WTC11 (cell line): ENCODE measurements around the gene WNT2. TPM values are rescaled to one million over a fixed set of nuclear protein-coding genes. Genes with fewer than 3 reads are reported as not detected.
A peak's percentile ranks its signal among the peaks of the same experiment; 100 is the strongest.

Source experiments
- ATAC-seq: fragments of 200-7000 bp; cut with Tn5 transposase; 2 replicates; pipeline ENCODE4 v1.10.0; 2021; ENCODE audit warnings: mild to moderate bottlenecking, moderate library complexity
- CTCF ChIA-PET: fragments of 300-600 bp; sonication (Branson Sonifier 250); formaldehyde crosslinking; loops from one replicate; lab custom pipeline; 2021; ENCODE audit warnings: antibody characterized with exemption; lab: Charles Lee
- POLR2A ChIA-PET: fragments of 350-600 bp; sonication (Branson Sonifier 250); formaldehyde crosslinking; loops from one replicate; lab custom pipeline; 2021; ENCODE audit warnings: antibody characterized with exemption; lab: Charles Lee
- DNase-seq: peaks from one replicate; pipeline ENCODE4 v3.0.0; 2021; ENCODE audit warnings: low spot score
- H3K27ac Mint-ChIP-seq: 2 replicates; pipeline ENCODE4 v1.8.0; 2021; ENCODE audit warnings: mixed read lengths
- H3K27me3 Mint-ChIP-seq: 2 replicates; pipeline ENCODE4 v1.8.0; 2021; ENCODE audit warnings: low read depth, mild to moderate bottlenecking, moderate library complexity, mixed read lengths
- H3K36me3 Mint-ChIP-seq: 2 replicates; pipeline ENCODE4 v1.8.0; 2021; ENCODE audit warnings: mixed read lengths
- H3K4me1 Mint-ChIP-seq: 2 replicates; pipeline ENCODE4 v1.8.0; 2022; ENCODE audit warnings: mixed read lengths
- H3K4me3 Mint-ChIP-seq: 2 replicates; pipeline ENCODE4 v1.8.0; 2021; ENCODE audit warnings: mild to moderate bottlenecking, moderate library complexity, mixed read lengths
- H3K9me3 Mint-ChIP-seq: 2 replicates; pipeline ENCODE4 v1.8.0; 2021; ENCODE audit warnings: mixed read lengths
- ETV6 ChIP-seq: sonication (generic); formaldehyde crosslinking; IDR thresholded peaks from 2 replicates; pipeline ENCODE4 v1.8.1; 2022; ENCODE audit warnings: mild to moderate bottlenecking, missing genetic modification reagents
- FOXP1 ChIP-seq: sonication (generic); formaldehyde crosslinking; IDR thresholded peaks from 2 replicates; pipeline ENCODE4 v1.8.0; 2022; ENCODE audit warnings: missing genetic modification reagents, mild to moderate bottlenecking, moderate library complexity, borderline replicate concordance
- HMGA2 ChIP-seq: fragments of 250-450 bp; sonication (Bioruptor Pico); IDR thresholded peaks from 2 replicates; pipeline ENCODE4 v1.4.0; 2021; ENCODE audit warnings: mild to moderate bottlenecking, moderate library complexity
- IRF2 ChIP-seq: sonication (generic); formaldehyde crosslinking; IDR thresholded peaks from 2 replicates; pipeline ENCODE4 v1.8.0; 2022; ENCODE audit warnings: low read depth, missing genetic modification reagents, borderline replicate concordance
- JAZF1 ChIP-seq: fragments of 250-450 bp; sonication (Bioruptor Pico); IDR thresholded peaks from 2 replicates; pipeline ENCODE4 v1.9.0; 2021; ENCODE audit warnings: moderate library complexity, mild to moderate bottlenecking, inconsistent platforms
- JUN ChIP-seq: sonication (generic); formaldehyde crosslinking; IDR thresholded peaks from 2 replicates; pipeline ENCODE4 v1.8.0; 2023; ENCODE audit warnings: mild to moderate bottlenecking, missing genetic modification reagents
- NFE2L1 ChIP-seq: sonication (generic); formaldehyde crosslinking; IDR thresholded peaks from 2 replicates; pipeline ENCODE4 v1.8.1; 2023; ENCODE audit warnings: missing genetic modification reagents
- NR3C1 ChIP-seq: sonication (generic); formaldehyde crosslinking; conservative IDR thresholded peaks from 2 replicates; pipeline ENCODE4 v1.8.1; 2023; ENCODE audit warnings: low read depth, mild to moderate bottlenecking, missing genetic modification reagents
- PRRX2 ChIP-seq: fragments of 250-450 bp; sonication (Bioruptor Pico); IDR thresholded peaks from 2 replicates; pipeline ENCODE4 v1.8.0; 2021; ENCODE audit warnings: mild to moderate bottlenecking
- SOX15 ChIP-seq: fragments of 250-450 bp; sonication (Bioruptor Pico); IDR thresholded peaks from 2 replicates; pipeline ENCODE4 v1.9.0; 2021; ENCODE audit warnings: mild to moderate bottlenecking
- SP1 ChIP-seq: sonication (generic); formaldehyde crosslinking; conservative IDR thresholded peaks from 2 replicates; pipeline ENCODE4 v1.8.1; 2022; ENCODE audit warnings: missing genetic modification reagents
- TEAD1 ChIP-seq: sonication (generic); formaldehyde crosslinking; IDR thresholded peaks from 2 replicates; pipeline ENCODE4 v1.8.0; 2022; ENCODE audit warnings: mild to moderate bottlenecking, missing genetic modification reagents
- ZNF423 ChIP-seq: fragments of 250-450 bp; sonication (Bioruptor Pico); IDR thresholded peaks from 2 replicates; pipeline ENCODE4 v2.1.2; 2022; ENCODE audit warnings: mild to moderate bottlenecking, moderate library complexity
- total RNA-seq: library from RNA; stranded (reverse); gene quantifications from 3 replicates; pipeline ENCODE4 v1.2.3, GENCODE V29; 2021
- TF ChIP-seq, protein P1 (sequence below): sonication (generic); formaldehyde crosslinking; IDR thresholded peaks from 2 replicates; pipeline ENCODE4 v1.8.1; 2023; ENCODE audit warnings: mild to moderate bottlenecking, missing genetic modification reagents, borderline replicate concordance
- TF ChIP-seq, protein P2 (sequence below): sonication (generic); formaldehyde crosslinking; conservative IDR thresholded peaks from 2 replicates; pipeline ENCODE4 v1.8.1; 2022; ENCODE audit warnings: mild to moderate bottlenecking, missing genetic modification reagents
- TF ChIP-seq, protein P3 (sequence below): sonication (generic); formaldehyde crosslinking; IDR thresholded peaks from 2 replicates; pipeline ENCODE4 v1.8.0; 2022; ENCODE audit warnings: mild to moderate bottlenecking, missing genetic modification reagents
- TF ChIP-seq, protein P4 (sequence below): sonication (generic); formaldehyde crosslinking; IDR thresholded peaks from 2 replicates; pipeline ENCODE4 v1.8.0; 2022; ENCODE audit warnings: missing genetic modification reagents
- TF ChIP-seq, protein P5 (sequence below): sonication (generic); formaldehyde crosslinking; IDR thresholded peaks from 2 replicates; pipeline ENCODE4 v1.8.0; 2022; ENCODE audit warnings: mild to moderate bottlenecking, missing genetic modification reagents
- TF ChIP-seq, protein P6 (sequence below): fragments of 250-450 bp; sonication (Bioruptor Pico); conservative IDR thresholded peaks from 2 replicates; pipeline ENCODE4 v1.9.0; 2021; ENCODE audit warnings: mild to moderate bottlenecking

The WNT2 gene
- total RNA-seq, 1 experiment from 2014 or later, result not detected

DNA sequence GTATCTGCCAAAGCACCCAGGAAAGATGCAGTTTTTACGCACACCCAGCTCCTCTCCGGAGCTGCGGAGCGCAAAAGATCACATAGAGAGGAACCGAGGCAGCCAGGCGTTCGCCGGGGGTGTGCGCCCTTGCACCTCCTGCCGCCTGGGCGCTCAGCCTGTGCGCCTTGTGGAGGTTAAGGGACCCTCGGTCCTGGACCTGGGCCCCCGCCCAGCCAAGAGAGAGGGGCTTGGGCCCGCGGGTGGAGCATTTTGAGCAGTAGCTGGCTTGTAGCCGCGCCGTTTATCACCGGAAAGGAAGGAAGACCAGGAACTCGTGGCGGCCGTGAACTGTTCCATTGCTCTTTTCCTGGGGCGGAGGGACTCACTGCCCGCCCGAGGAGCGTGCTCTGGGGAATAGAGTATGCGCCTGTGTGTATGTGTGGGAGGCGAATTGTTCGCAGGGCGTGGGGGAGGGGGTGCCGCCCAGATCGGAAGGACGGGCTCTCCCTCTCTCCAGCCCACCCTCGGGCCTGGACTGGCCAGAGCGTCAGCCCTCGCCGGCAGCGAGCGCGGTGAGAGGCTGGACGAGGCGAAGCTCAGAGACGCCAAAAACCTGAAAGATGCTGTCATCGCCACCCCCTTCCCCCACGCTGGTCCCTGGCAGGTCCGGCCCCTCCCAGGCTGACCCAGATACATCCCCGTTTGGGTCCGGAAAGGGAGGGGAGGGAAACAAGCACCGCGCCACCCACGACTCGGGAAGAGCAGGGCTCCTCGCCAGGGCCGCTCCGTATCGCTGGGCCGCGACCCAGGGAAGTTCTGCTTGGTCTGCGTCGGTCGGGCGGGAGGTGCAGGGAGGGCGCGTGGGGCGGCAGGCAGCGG is 1.2 kb upstream of the WNT2 start:
- POLR2A ChIA-PET, result no interaction called here

More for the DNA sequence above, 1.2 kb upstream of the WNT2 start:
- Mint-ChIP-seq H3K36me3 (no peaks in the 10 kb centered on the region), H3K27ac (no peak overlapping the region), H3K27me3 (peaks cover 94% of the 10 kb centered on the region), H3K9me3 (peaks cover 4% of the 10 kb centered on the region), H3K4me3 (peak overlapping the region; percentile 88), H3K4me1 (peaks cover 16% of the 10 kb centered on the region)
- CTCF ChIA-PET, result interaction anchor here (0.9 to 4.0 kb wide), 3 partner anchors 10 to 111 kb away, joined by 3 to 24 read pairs (median 6); no protein-coding TSS in a partner anchor
- DNase-seq (peak; percentile 38), ATAC-seq (peak; percentile 62)
- TF ChIP-seq, protein P1, sequence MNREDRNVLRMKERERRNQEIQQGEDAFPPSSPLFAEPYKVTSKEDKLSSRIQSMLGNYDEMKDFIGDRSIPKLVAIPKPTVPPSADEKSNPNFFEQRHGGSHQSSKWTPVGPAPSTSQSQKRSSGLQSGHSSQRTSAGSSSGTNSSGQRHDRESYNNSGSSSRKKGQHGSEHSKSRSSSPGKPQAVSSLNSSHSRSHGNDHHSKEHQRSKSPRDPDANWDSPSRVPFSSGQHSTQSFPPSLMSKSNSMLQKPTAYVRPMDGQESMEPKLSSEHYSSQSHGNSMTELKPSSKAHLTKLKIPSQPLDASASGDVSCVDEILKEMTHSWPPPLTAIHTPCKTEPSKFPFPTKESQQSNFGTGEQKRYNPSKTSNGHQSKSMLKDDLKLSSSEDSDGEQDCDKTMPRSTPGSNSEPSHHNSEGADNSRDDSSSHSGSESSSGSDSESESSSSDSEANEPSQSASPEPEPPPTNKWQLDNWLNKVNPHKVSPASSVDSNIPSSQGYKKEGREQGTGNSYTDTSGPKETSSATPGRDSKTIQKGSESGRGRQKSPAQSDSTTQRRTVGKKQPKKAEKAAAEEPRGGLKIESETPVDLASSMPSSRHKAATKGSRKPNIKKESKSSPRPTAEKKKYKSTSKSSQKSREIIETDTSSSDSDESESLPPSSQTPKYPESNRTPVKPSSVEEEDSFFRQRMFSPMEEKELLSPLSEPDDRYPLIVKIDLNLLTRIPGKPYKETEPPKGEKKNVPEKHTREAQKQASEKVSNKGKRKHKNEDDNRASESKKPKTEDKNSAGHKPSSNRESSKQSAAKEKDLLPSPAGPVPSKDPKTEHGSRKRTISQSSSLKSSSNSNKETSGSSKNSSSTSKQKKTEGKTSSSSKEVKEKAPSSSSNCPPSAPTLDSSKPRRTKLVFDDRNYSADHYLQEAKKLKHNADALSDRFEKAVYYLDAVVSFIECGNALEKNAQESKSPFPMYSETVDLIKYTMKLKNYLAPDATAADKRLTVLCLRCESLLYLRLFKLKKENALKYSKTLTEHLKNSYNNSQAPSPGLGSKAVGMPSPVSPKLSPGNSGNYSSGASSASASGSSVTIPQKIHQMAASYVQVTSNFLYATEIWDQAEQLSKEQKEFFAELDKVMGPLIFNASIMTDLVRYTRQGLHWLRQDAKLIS (CRISPR knock-in tag), result no peak
- TF ChIP-seq NR3C1 (CRISPR knock-in tag), result 0 out of 2 replicates have a peak, but pooled peaks have one; percentile 9
- TF ChIP-seq, protein P2, sequence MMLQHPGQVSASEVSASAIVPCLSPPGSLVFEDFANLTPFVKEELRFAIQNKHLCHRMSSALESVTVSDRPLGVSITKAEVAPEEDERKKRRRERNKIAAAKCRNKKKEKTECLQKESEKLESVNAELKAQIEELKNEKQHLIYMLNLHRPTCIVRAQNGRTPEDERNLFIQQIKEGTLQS (CRISPR knock-in tag), result no peak
- TF ChIP-seq PRRX2, result no peak
- peak; percentile 83 for TF ChIP-seq FOXP1
- no peak for TF ChIP-seq IRF2 (CRISPR knock-in tag)
- no peak for TF ChIP-seq HMGA2 (CRISPR knock-in tag)
- no peak for TF ChIP-seq ZNF423 (CRISPR knock-in tag)
- TF ChIP-seq JUN (CRISPR knock-in tag), result no peak
- no peak for TF ChIP-seq SOX15
- TF ChIP-seq, protein P3, sequence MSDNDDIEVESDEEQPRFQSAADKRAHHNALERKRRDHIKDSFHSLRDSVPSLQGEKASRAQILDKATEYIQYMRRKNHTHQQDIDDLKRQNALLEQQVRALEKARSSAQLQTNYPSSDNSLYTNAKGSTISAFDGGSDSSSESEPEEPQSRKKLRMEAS (CRISPR knock-in tag), result peak; percentile 66; the same call in 1 of the 2 replicates
- TF ChIP-seq, protein P4, sequence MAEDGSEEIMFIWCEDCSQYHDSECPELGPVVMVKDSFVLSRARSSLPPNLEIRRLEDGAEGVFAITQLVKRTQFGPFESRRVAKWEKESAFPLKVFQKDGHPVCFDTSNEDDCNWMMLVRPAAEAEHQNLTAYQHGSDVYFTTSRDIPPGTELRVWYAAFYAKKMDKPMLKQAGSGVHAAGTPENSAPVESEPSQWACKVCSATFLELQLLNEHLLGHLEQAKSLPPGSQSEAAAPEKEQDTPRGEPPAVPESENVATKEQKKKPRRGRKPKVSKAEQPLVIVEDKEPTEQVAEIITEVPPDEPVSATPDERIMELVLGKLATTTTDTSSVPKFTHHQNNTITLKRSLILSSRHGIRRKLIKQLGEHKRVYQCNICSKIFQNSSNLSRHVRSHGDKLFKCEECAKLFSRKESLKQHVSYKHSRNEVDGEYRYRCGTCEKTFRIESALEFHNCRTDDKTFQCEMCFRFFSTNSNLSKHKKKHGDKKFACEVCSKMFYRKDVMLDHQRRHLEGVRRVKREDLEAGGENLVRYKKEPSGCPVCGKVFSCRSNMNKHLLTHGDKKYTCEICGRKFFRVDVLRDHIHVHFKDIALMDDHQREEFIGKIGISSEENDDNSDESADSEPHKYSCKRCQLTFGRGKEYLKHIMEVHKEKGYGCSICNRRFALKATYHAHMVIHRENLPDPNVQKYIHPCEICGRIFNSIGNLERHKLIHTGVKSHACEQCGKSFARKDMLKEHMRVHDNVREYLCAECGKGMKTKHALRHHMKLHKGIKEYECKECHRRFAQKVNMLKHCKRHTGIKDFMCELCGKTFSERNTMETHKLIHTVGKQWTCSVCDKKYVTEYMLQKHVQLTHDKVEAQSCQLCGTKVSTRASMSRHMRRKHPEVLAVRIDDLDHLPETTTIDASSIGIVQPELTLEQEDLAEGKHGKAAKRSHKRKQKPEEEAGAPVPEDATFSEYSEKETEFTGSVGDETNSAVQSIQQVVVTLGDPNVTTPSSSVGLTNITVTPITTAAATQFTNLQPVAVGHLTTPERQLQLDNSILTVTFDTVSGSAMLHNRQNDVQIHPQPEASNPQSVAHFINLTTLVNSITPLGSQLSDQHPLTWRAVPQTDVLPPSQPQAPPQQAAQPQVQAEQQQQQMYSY (CRISPR knock-in tag), result no peak
- TF ChIP-seq, protein P5, sequence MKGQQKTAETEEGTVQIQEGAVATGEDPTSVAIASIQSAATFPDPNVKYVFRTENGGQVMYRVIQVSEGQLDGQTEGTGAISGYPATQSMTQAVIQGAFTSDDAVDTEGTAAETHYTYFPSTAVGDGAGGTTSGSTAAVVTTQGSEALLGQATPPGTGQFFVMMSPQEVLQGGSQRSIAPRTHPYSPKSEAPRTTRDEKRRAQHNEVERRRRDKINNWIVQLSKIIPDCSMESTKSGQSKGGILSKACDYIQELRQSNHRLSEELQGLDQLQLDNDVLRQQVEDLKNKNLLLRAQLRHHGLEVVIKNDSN (CRISPR knock-in tag), result no peak
- TF ChIP-seq JAZF1 (CRISPR knock-in tag), result no peak
- 0 out of 2 replicates have a peak, but pooled peaks have one; percentile 10 for TF ChIP-seq TEAD1
- no peak for TF ChIP-seq SP1 (CRISPR knock-in tag)
- no peak for TF ChIP-seq ETV6 (CRISPR knock-in tag)
- TF ChIP-seq, protein P6, sequence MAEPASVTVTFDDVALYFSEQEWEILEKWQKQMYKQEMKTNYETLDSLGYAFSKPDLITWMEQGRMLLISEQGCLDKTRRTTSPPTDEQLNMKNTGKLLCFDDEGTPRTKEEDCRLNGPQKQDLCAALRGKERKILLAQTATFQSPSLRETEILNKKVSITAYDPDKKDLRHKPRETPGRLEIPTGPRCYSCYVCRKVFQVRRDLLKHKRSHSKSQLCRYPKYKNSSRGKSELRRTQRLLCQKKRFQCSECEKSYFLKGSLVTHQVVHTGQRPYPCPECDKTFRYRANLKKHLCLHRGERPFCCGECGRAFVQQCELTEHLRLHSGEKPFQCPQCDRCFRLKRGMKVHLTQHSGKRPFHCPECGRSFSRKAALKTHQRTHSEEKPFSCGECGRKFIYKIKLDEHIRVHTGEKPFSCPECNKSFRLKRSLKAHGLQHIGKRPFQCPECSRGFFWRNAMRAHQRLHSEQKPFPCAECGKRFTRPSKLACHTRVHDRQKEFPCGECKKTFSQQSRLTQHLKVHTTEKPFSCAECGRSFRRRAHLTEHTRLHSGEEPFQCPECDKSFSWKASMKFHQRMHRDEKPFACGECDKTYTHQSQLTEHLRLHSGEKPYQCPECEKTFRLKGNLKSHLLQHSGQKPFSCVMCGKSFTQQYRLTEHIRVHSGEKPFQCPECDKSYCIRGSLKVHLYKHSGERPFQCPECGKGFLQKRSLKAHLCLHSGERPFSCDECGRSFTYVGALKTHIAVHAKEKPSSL (CRISPR knock-in tag), result no peak
- TF ChIP-seq NFE2L1 (CRISPR knock-in tag), result no peak
